NCI-H128 (cell line): ENCODE data around the gene EPB41L4A.

Experiments used
- DNase-seq: peaks from one replicate; lab custom pipeline; 2025; ENCODE audit not compliant: unreplicated experiment; lab: John Stamatoyannopoulos, UW

The EPB41L4A gene

DNA sequence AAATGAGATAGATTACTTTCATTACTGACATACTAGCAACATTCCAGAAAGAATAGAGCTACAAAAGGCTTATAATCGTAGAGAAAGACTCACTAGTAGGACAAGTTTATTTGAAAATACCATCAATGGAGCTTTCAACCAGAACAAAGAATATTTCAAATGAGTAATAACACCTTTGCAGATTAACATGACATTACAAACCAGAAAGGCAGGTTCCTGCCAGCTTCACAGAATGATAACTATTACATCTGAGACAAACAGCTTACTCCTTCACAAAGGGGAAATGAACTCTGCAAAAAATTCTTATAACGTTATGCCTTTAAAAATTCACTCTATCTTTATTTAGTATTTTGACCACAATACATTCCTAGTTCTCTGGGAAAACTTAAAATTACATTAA lies 103.1 kb downstream of the EPB41L4A start:
- no peak for DNase-seq

DNA sequence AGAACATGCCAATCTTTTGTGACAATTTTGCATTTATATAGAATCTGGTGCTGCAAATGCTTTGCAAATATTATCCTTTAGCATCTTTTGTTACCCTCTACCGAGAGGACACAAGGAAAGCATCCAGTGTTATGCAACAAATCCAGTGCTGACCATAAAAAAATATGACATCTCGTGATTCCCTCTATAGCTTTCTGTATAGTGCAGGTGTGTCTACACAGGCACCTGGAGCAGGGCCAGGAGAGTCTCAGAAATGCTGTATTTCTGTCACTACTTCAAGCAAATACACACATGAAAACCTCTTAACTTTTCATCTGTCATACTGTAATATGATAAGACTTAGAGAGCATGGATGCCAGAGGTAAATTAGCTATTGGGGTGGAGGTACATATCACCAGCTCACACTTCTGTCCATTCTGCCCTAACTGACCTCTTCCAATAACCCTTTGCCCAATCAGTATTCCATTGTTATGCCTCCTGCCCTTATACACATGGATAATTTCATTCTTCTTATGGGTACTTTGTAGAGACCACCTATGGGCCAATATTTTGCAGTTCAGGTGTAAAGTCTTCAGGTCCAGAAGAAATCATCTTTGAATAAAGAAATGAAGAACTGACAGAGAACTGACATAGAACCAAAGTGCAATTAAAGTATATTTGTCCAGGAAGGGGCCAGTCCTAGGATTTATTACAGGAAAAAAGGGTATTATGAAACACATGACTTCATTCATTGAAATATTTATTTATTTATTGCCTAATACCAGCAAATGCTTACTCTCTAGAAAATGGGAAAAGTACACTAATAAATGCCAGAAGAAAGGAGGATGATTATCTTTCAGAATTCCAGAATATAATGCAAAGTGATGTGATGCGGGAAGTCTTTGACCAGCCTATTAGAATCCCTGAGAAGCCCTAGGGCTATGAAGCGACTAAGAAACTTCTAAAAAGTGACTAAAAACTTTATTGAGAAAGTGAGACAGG lies 106.5 kb downstream of the EPB41L4A start:
- DNase-seq, result no peak

DNA sequence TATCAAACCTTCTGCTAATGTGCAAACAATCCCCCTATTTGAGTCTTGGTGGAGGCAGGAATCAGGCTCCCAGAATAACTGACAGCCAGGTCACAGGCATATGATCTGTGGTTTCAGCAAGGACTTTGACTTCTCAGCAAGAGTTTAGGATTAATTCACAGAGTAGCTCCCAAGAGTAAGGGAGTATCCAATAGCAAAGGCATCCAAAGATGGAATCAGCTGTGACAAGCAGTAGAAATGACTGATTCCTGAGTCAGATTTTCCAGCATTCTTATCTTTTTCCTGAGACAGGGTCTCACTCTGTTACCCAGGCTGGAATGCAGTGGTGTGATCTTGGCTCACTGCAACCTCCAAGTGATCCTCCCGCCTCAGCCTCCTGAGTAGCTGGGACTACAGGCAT lies 108.3 kb downstream of the EPB41L4A start:
- no peak for DNase-seq

DNA sequence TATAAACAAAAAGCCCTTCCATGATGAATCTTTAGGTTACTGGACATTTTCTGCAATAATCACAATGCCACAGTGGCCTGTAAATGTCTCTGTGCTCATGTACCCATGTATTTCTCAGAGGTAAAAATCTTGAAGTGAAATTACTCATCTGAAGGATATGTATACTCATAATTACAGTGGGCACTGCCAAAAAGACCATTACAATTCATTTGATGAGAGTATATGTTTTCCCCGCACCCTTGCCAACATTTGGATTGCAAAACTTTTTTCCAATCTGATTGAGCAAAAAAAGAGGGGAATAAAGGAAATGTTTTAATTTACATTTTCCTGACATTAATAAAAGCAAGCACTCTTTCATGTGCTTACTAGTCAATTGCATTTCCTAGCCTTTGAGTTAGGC lies 110.5 kb downstream of the EPB41L4A start:
- DNase-seq, result no peak

DNA sequence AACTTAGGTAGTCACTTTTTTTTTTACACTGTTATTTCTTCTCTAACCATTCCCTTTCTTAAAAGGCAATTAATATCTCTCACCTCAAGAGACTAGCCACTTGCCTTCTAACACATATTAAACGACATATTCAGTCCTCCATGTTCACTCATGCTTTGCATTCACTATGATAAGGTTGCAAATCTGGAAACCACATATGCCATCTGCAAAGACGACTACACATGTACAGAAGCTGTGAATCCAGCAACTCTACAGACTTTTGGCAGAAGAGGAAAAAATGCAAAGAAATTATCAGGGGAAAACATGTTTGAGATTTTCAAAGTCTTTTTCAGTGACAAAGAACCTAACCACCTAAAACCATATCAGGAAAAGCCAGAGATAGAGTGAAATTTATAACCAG lies 112.1 kb downstream of the EPB41L4A start:
- no peak for DNase-seq

DNA sequence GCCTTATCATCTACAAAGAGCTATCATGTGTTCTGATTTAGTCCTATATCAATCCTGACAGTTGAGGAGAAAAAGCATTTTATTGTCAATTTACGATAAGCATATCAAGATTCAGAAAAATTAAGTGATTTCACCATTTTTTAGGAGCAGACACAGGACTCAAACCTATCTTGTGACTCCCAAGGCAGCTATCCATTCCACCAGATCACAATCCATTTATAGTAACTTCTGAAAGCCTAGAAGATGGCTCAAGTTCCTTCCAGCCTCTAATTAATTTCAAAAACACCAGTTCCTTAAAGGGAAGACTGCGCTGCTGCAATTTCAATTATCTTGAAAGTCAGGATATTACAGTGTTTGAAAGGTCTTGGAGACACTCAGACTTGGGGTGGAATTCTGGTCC lies 114.3 kb downstream of the EPB41L4A start:
- no peak for DNase-seq

DNA sequence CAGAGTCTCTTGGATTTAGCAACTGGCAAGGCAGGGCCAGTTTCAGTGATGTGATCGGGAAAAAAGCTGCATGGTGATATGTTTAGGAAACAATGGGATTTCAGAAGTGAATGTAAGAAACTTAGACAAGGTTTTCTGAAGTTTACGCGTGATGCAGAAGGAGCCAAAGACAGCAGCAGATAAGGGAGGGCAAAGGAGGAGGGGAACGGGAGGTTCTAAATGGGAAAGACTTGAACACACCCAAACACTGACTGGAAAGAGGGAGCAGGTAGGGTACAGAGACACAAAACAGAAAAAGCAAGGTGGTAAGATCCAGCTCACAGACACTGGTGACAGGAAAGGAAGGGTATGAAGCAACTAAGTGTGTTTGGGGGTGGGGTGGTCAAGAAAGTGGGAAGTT lies 115.4 kb downstream of the EPB41L4A start:
- no peak for DNase-seq

DNA sequence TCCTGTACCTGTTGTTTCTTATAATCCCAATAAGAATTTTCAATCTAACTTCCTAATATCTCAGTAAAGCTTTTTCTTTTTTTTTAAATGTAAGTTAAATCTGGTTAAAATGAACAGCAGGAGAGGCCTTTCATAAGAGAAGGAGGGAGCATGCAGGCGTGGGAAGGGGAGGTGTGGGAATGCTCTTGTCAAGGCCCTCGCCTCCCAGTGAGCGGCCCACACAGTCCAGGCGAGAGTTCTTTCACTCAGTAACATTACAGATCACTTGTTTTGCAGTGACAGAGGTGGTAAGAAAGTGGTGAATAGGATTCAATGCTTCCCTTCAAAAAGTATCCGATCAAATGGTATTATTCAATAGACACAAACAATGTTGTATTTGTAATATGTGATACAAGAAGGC lies 125.0 kb downstream of the EPB41L4A start:
- DNase-seq, result no peak

DNA sequence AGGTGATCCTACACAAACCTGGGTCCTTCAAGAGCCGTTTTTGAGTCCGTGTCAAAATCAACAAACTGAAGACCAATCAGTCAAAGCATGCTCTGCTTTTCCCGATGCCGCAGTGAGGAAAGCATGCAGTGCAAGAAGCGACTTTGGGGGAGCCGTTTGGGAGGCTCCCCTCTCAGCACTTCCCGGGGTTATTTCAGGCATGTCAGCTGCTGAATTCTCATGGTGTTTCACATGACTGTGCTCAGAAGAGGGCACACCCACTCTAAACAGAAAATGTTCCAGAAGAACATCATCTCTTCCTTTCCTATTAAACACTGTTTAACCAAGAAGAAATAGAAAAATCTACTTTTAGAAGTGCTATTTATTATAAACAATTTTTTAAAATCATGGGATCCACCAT lies 125.5 kb downstream of the EPB41L4A start:
- DNase-seq, result no peak

DNA sequence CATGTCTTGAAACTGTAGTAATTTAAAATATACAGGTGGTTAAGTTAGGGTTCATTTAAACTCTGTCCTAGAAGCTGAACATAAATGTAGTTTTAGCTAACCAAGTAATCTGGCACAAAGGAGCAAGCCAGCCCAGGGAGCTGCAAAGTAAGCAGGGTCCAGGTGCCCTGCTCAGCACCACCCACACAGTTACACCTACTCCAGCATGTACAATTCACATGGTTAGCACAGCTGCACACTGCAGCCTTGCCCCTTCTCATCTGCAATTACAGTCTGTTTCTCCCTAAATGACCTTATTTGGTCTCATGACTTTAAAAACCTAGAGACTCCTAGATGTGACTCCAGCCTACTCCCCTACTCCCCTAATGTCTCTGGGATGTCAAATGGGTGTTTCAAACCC lies 128.4 kb downstream of the EPB41L4A start:
- DNase-seq, result no peak

DNA sequence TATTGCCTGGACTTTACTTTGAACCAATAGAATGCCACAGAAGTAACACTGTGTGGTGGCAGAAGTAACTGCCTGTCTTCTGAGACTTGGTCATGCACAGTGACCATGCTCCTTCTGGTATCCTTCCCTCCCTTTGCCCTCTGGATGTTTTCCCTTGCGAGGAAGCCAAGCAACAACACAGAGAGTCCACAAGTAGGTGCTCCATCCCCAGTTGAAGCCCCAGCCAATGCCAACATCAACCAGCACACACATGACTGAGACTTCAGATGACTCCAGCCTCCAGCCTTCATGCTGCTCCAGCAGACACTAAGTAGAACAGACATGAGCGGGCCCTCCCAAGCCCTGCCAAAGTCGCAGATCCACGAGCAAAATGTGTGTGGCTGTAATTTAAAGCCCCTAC lies 129.6 kb downstream of the EPB41L4A start:
- DNase-seq, result no peak

DNA sequence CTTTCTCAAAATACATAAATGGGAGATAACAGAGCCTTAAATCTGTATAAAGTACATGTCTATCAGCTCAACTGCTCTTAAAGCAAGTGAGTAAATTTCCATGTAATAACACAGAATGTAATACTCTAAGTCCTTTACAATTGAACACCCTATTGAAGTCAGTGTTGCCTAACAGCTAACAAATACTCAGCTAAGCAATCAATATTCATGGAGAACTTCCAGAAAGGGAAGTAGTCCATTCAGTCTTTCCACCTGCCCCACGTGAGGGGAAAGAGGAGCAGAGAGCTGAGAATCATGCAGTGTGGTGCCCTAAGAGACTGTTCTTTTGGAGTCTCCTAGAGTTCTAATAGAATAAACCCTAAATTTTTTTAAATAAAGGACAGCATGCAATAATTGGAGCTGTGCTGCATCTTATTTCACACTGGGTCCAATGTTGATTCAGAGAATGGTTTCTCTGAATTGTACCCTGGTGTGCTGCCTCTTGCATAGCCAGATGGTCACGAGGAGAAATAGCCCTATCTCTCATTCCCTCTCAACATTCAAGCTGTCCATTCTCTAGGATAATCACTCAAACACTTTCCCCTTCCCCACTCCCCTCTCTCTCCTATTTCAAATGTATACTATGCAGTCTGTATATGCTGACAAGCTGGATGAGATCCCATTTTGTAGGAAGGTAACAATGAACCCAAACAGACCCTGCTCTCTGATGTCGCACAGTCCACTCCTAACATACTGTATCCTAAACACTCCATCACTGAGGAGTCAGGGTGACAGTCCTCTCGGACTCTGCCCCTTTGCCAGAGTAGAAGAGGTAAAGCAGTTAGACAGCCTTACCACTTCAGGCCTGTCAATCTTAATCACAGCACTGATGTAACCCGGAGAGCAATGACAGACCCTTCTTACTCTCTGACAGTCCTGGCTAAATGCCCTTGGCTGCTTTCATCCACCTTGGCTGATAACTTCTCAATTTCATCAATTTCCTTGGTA lies 134.8 kb downstream of the EPB41L4A start:
- no peak for DNase-seq

DNA sequence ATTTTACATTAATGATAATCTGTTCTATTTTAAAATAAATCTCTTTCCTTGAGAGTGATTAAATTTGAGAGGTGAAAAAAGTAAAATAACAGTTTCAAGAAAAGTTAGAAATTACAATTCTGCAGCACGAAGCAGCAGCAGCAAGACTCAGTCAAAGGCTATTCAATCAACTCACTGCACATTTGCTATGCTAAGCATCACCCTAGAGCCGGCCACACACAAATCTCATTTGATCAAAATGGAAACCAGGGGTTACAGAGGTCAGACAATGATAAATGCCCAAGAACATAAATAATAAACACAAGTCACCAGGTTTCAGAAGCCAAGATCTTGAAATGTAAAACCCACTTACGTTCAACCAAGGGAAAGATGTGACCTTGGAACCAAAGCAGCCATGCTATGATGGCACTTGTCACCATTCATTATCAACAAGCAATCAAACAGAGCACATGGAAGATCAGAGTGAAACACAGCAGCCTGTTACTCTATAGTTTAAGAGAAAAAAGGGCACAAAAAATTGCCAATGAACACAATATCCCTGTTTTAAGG lies 136.0 kb downstream of the EPB41L4A start:
- no peak for DNase-seq

DNA sequence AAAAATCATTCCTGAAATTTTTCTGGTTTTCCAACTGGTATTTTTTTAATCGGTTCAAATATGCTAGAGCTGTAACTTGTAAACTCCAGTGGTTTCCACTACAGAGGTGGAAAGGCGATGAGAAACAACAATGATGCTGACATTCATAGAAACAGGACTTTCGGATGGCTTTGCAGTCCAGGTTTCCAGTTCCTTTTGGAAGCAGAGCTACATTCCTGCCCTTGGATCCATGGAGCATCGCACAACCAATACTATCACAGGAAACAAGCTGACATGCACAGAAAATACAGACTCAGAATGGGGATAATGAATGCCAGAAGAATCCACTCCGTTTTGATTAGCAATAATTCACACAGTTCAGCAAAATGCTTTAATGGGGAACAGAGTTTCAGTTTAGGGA lies 140.0 kb downstream of the EPB41L4A start:
- DNase-seq, result no peak

DNA sequence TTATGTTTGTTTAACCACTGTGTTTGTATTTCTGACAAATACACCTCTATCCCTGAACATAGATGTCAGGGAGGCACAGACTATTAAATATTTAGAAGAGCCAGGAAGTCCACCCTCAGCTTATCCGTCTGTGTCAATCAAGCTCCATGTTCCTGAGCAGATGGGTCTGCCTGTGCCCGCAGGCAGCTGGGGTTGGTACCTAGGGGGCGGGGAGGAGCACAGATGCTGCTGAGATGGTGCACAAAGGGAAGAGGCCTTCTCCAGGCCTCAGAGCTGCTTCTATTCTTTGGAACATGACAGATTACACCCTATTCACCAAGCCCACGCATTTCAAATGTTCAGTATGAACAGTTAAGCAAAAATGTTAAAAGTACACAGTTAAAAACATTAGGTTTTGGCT lies 142.1 kb downstream of the EPB41L4A start:
- DNase-seq, result no peak

DNA sequence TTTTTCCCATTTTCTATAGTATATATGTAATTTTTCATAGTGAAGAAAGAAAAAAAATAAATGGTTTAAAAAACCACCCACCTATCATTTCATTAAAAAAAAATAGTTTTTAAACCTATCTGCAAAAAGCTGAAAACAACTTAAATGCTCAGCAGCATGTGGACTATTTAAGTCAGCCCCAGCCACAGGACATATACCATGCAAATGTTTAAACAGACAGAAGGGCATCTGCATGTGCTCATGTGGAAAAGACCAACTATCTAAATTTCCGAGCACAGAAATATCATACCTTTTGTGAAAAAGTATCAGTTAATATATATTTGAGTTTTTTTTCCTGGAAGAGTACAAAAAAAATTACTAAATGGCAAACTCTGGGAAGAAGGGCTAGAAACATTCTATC lies 143.4 kb downstream of the EPB41L4A start:
- DNase-seq, result no peak

DNA sequence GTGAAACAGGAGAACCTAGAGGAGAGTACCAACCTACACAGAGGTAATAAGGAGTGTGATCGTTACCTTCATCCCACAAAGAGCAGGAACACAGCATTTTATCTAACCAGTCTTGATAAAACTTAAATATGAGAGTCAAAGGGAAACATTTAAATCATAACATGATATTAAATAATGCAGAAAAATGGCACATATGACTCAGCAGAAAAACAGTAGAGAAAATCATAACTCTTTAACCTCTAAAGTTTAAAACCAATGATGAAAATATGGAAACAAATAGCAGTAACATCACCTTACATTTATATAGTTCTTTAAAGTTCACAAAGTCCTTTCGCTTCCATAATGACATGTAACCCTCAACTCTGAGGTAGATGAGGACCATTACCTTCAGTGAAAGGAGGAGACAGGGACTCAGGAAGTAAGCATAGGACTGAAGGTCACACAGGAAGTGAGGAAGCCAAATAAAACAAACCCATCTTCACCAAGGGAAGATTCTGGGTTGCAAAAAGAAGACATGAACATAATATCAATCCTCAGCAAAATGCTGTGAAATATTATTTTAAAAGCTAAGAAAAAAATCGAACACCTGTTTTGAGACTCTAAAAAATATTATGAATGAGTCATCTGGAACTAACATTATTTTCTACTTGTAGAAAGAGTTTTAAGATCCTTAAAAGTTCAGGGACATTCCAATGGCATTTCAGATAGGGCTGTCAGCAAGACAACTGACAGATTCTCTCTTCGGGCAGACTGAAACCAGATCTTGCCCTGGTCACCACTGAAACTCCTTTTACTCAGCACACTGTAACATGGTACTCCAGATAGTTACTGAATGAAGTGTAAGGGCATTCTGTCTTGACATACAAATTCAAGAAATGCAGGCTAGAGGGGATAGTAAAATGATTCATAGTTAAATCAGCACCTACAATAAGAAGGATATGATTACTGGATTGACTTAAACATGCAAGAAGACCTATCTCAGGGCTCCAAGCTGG lies 148.5 kb downstream of the EPB41L4A start:
- no peak for DNase-seq

DNA sequence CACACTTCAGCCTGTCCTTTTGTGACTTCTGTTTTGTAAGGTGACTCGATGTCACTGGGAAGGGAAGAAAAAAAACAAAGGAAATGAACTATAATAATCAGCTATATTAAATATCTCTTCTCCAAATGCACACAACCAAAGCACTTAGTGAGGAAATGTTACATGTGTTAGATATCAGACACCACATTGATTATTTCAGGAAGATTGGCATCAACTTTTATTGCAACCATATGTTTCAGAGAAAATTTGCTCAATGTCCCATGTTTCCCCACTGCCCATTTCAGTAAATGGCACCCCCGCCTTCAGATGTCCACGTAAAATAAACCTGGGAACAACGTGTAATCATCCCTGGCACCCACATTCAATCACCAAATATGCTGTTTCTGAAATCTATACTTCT lies 151.8 kb downstream of the EPB41L4A start:
- DNase-seq, result no peak

DNA sequence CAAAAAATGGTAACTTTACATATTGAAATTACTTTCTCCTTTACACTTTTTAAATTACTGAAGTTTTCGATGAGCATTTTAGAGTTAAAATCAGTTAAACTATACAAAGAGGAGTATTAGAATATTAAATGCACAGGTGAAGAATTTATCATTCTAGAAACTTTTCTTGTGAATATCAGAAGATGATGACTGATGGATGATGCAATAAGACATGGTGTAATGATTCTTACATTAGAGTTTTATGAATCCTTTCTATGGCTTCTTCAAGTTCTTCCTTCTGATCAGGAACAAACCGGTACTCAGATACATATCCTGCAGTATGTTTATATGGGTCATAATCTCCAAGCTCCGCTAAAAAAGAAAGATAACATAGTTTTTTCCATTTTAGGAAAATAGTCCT lies 154.4 kb downstream of the EPB41L4A start:
- no peak for DNase-seq

DNA sequence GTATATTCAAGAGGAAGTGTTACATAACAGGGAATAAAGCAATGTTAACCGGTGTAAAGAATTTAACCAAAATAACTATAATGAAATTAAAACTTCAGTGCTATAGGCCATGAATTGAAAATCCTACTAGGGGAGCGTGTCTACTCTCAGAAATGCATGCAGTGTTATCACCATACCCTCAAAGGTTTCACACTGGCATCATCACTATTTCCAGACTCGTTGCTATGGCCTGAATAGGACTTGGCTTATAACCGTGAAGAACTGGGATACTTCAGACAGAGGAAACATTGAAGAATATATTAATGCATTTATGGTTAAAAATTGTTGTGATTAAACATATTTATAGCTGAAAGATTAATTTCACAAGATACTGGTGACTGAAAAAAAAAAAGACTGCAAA lies 154.9 kb downstream of the EPB41L4A start:
- DNase-seq, result no peak
